Parathyroid adenoma (tissue), 2 donors: ENCODE results near the gene GAS2L2.
A peak's percentile ranks its signal among the peaks of the same experiment; 100 is the strongest.

Experiments used
- H2AFZ ChIP-seq: fragments of 300-600 bp; sonication (generic); one replicate; pipeline ENCODE4 v1.7.0; 2017; ENCODE audit warnings: antibody characterized with exemption, mild to moderate bottlenecking
- H3K27ac ChIP-seq: fragments of 300-600 bp; sonication (generic); one replicate; pipeline ENCODE4 v1.7.0; 2017
- H3K27me3 ChIP-seq: fragments of 300-600 bp; sonication (generic); one replicate; pipeline ENCODE4 v1.7.0; 2017; ENCODE audit warnings: low read length; ENCODE audit not compliant: control insufficient read depth, insufficient read depth
- H3K36me3 ChIP-seq: fragments of 300-600 bp; sonication (generic); one replicate; pipeline ENCODE4 v1.7.0; 2017; ENCODE audit warnings: low read length; ENCODE audit not compliant: control insufficient read depth, insufficient read depth
- H3K4me1 ChIP-seq: fragments of 300-600 bp; sonication (generic); one replicate; pipeline ENCODE4 v1.7.0; 2017; ENCODE audit warnings: control low read depth
- H3K4me2 ChIP-seq: fragments of 300-600 bp; sonication (generic); one replicate; pipeline ENCODE4 v1.7.0; 2017; ENCODE audit warnings: low read length
- H3K4me3 ChIP-seq: fragments of 300-600 bp; sonication (generic); one replicate; pipeline ENCODE4 v1.7.0; 2017; ENCODE audit warnings: low read depth, low read length
- H3K79me2 ChIP-seq: fragments of 300-600 bp; sonication (generic); one replicate; pipeline ENCODE4 v1.7.0; 2017; ENCODE audit warnings: control low read depth
- H3K9ac ChIP-seq: fragments of 300-600 bp; sonication (generic); one replicate; pipeline ENCODE4 v1.7.0; 2017; ENCODE audit warnings: mild to moderate bottlenecking
- H3K9me3 ChIP-seq: fragments of 300-600 bp; sonication (generic); one replicate; pipeline ENCODE4 v1.7.0; 2017; ENCODE audit warnings: low read length; ENCODE audit not compliant: control insufficient read depth
- TF ChIP-seq, protein P1 (sequence below): fragments of 300-600 bp; sonication (generic); IDR thresholded peaks from one replicate; pipeline ENCODE4 v1.7.0; 2017; ENCODE audit warnings: antibody characterized with exemption, mild to moderate bottlenecking
- donor health status: primary hyperparathyroidism.

Gene GAS2L2

GRCh38 chr17:35695613-35696012 is 57.4 kb downstream of the GAS2L2 start:
- Histone ChIP-seq H3K27ac (no peak overlapping the region), H3K27me3 (no peaks in the 10 kb centered on the region), H3K4me1 (peaks cover 35% of the 10 kb centered on the region), H3K9me3 (no peaks in the 10 kb centered on the region), H3K9ac (no peak overlapping the region), H3K36me3 (no peaks in the 10 kb centered on the region), H3K4me2 (no peak overlapping the region), H3K79me2 (peaks cover 30% of the 10 kb centered on the region), H3K4me3 (no peak overlapping the region), H2AFZ (no peak overlapping the region)
- TF ChIP-seq, protein P1, sequence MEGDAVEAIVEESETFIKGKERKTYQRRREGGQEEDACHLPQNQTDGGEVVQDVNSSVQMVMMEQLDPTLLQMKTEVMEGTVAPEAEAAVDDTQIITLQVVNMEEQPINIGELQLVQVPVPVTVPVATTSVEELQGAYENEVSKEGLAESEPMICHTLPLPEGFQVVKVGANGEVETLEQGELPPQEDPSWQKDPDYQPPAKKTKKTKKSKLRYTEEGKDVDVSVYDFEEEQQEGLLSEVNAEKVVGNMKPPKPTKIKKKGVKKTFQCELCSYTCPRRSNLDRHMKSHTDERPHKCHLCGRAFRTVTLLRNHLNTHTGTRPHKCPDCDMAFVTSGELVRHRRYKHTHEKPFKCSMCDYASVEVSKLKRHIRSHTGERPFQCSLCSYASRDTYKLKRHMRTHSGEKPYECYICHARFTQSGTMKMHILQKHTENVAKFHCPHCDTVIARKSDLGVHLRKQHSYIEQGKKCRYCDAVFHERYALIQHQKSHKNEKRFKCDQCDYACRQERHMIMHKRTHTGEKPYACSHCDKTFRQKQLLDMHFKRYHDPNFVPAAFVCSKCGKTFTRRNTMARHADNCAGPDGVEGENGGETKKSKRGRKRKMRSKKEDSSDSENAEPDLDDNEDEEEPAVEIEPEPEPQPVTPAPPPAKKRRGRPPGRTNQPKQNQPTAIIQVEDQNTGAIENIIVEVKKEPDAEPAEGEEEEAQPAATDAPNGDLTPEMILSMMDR: no peak

- TF ChIP-seq, protein P1: no peak
- no peaks in the 10 kb centered on the region for H3K36me3 ChIP-seq
- H3K27ac ChIP-seq: no peak overlapping the region
These were observed 58.1 kb downstream of the GAS2L2 start for GRCh38 chr17:35694906-35695305.

More at GRCh38 chr17:35694906-35695305, 58.1 kb downstream of the GAS2L2 start:
- Histone ChIP-seq H3K4me2 (peak overlapping the region; percentile 3), H3K4me3 (no peak overlapping the region), H2AFZ (no peak overlapping the region), H3K4me1 (peaks cover 34% of the 10 kb centered on the region), H3K79me2 (peaks cover 29% of the 10 kb centered on the region), H3K9ac (no peak overlapping the region), H3K9me3 (no peaks in the 10 kb centered on the region), H3K27me3 (no peaks in the 10 kb centered on the region)
